ENCODE measurements around the gene BEST3.

DNA sequence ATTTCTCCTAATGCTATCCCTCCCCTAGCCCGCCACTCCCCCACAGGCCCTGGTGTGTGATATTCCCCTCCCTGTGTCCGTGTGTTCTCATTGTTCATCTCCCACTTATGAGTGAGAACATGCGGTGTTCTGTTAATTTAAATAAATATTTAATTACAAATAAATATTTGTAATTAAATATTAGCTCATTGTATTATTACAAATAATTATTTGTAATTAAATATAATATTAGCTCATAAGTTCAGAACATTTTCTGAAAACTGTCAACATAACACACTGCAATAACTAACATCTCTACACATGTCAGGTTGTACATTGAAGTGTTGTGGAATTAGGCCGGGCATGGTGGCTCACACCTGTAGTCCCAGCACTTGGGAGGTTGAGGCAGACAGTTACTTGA is 45.0 kb upstream of the BEST3 start:
- TF ChIP-seq, protein P1, sequence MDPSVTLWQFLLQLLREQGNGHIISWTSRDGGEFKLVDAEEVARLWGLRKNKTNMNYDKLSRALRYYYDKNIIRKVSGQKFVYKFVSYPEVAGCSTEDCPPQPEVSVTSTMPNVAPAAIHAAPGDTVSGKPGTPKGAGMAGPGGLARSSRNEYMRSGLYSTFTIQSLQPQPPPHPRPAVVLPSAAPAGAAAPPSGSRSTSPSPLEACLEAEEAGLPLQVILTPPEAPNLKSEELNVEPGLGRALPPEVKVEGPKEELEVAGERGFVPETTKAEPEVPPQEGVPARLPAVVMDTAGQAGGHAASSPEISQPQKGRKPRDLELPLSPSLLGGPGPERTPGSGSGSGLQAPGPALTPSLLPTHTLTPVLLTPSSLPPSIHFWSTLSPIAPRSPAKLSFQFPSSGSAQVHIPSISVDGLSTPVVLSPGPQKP (IDR thresholded peaks at IDR 0.05; ENCODE audit: borderline replicate concordance, low read depth, low read length) = no peak
- TF ChIP-seq, protein P2, sequence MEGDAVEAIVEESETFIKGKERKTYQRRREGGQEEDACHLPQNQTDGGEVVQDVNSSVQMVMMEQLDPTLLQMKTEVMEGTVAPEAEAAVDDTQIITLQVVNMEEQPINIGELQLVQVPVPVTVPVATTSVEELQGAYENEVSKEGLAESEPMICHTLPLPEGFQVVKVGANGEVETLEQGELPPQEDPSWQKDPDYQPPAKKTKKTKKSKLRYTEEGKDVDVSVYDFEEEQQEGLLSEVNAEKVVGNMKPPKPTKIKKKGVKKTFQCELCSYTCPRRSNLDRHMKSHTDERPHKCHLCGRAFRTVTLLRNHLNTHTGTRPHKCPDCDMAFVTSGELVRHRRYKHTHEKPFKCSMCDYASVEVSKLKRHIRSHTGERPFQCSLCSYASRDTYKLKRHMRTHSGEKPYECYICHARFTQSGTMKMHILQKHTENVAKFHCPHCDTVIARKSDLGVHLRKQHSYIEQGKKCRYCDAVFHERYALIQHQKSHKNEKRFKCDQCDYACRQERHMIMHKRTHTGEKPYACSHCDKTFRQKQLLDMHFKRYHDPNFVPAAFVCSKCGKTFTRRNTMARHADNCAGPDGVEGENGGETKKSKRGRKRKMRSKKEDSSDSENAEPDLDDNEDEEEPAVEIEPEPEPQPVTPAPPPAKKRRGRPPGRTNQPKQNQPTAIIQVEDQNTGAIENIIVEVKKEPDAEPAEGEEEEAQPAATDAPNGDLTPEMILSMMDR (conservative IDR thresholded peaks at IDR 0.05; ENCODE audit: low read depth, low read length) = no peak
- TF ChIP-seq POLR2A (IDR thresholded peaks at IDR 0.05; ENCODE audit: low read depth, low read length) (no peak), SMC3 (IDR thresholded peaks at IDR 0.05; ENCODE audit: low read depth, low read length) (no peak), RAD21 (IDR thresholded peaks at IDR 0.05; ENCODE audit: low read length) (no peak), MAFK (IDR thresholded peaks at IDR 0.05; ENCODE audit: low read depth, low read length) (no peak), RCOR1 (IDR thresholded peaks at IDR 0.05; ENCODE audit: insufficient replicate concordance, low read length) (no peak), CEBPB (IDR thresholded peaks at IDR 0.05; ENCODE audit: low read depth, low read length) (no peak), BHLHE40 (IDR thresholded peaks at IDR 0.05; ENCODE audit: low read depth, low read length) (no peak), RFX5 (IDR thresholded peaks at IDR 0.05; ENCODE audit: low read depth, low read length) (no peak)

Data from IMR-90 (cell line).